Tibial nerve (tissue), 4 donors: ENCODE results near the gene LSM12.

Experiments
- CTCF ChIP-seq, 5 experiments: fragments of 200-600 bp in 3 of 5; fragments of 450-650 bp in 2 of 5; sonication (generic) in 3 of 5; IDR thresholded peaks; one replicate each; pipeline ENCODE4 v1.5.1; 2016 to 2019; ENCODE audit warnings: antibody characterized with exemption in 5 of 5, mild to moderate bottlenecking in 3 of 5, moderate library complexity in 2 of 5
- EP300 ChIP-seq, 2 donors: sonication (generic); formaldehyde crosslinking; IDR thresholded peaks; one replicate each; pipeline ENCODE4 v1.6.1; 2017; ENCODE audit warnings: antibody characterized with exemption in 2 of 2, mild to moderate bottlenecking in 1 of 2

- TF ChIP-seq CTCF (IDR thresholded peaks at IDR 0.05): no peak
- TF ChIP-seq EP300 (IDR thresholded peaks at IDR 0.05): no peak
Measured at GRCh38 chr17:43988301-43988700, 78.2 kb downstream of the LSM12 start.
